ENCODE measurements around the gene SKAP1.

- TF ChIP-seq CTCF (conservative IDR thresholded peaks at IDR 0.05 in 1 of 2, IDR thresholded peaks at IDR 0.05 in 1 of 2; ENCODE audit: low read depth in 1 of 2, low read length in 2 of 2) (no peak), EZH2 (IDR thresholded peaks at IDR 0.05; ENCODE audit: low read length, missing control alignments) (no peak)
Observed at GRCh38 chr17:48440669-48441068, 10.7 kb upstream of the SKAP1 start.
